Measurements from ENCODE around the gene C6orf58. TPM values are rescaled to one million over a fixed set of nuclear protein-coding genes. Genes with fewer than 3 reads are reported as not detected.
"Not testable (repeated sequence)": the region's sequence is repeated elsewhere in the genome, so short reads cannot be mapped to it uniquely, and the experiment has no call there.

C6orf58 gene
- total and polyA plus RNA-seq, 7 donors = not detected

DNA sequence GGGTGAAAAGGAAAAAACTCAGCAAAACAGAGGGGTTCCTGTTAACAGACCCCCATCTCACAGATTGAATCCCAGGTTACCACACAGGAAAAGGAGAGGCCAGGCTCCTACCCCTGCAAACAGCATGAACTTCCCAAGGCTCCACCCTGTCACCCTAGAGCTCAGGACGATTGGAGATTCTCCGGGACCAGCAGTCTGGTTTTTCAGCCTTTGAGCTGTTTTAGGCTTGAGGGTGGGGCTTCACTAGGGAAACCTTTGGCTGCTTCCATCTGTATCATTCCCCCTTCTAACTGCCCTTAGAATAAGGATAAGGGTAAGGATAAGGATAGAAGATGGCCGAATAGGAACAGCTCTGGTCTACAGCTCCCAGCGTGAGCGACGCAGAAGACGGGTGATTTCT, 16.0 kb downstream of the C6orf58 start:
- WGBS, 3 donors = 91 to 97% (median 93%) methylated on average over 7 of the region's 7 CpGs
- TF ChIP-seq, protein P1, sequence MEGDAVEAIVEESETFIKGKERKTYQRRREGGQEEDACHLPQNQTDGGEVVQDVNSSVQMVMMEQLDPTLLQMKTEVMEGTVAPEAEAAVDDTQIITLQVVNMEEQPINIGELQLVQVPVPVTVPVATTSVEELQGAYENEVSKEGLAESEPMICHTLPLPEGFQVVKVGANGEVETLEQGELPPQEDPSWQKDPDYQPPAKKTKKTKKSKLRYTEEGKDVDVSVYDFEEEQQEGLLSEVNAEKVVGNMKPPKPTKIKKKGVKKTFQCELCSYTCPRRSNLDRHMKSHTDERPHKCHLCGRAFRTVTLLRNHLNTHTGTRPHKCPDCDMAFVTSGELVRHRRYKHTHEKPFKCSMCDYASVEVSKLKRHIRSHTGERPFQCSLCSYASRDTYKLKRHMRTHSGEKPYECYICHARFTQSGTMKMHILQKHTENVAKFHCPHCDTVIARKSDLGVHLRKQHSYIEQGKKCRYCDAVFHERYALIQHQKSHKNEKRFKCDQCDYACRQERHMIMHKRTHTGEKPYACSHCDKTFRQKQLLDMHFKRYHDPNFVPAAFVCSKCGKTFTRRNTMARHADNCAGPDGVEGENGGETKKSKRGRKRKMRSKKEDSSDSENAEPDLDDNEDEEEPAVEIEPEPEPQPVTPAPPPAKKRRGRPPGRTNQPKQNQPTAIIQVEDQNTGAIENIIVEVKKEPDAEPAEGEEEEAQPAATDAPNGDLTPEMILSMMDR (IDR thresholded peaks at IDR 0.05) = no peak
- no peaks in the 10 kb centered on the region for H3K4me1 ChIP-seq
- H3K36me3 ChIP-seq (ENCODE audit: insufficient read depth in 1 of 2, low read depth in 1 of 2) = no peaks in the 10 kb centered on the region
- DNase-seq (no peak), ATAC-seq (no peak)
- no peaks in the 10 kb centered on the region for H3K9me3 ChIP-seq
- H3K4me3 ChIP-seq = no peak overlapping the region
- no peaks in the 10 kb centered on the region for H3K27me3 ChIP-seq (ENCODE audit: insufficient read depth in 3 of 3, low read length in 2 of 3)
- intact Hi-C loops (cut with DNase I) = no loop called here
- no peak overlapping the region for H3K27ac ChIP-seq

DNA sequence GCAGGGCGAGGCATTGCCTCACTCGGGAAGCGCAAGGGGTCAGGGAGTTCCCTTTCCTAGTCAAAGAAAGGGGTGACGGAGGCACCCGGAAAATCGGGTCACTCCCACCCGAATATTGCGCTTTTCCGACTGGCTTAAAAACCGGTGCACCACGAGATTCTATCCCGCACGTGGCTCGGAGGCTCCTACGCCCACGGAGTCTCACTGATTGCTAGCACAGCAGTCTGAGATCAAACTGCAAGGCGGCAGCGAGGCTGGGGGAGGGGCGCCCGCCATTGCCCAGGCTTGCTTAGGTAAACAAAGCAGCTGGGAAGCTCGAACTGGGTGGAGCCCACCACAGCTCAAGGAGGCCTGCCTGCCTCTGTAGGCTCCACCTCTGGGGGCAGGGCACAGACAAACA, 16.5 kb downstream of the C6orf58 start:
- H3K27me3 ChIP-seq (ENCODE audit: insufficient read depth in 3 of 3, low read length in 2 of 3); H3K36me3 ChIP-seq (ENCODE audit: insufficient read depth in 1 of 2, low read depth in 1 of 2); DNase-seq; ATAC-seq; H3K4me3 ChIP-seq; H3K9me3 ChIP-seq; H3K4me1 ChIP-seq; H3K27ac ChIP-seq; intact Hi-C loops (cut with DNase I): not testable (repeated sequence)
- WGBS, 3 donors = 77 to 92% (median 86%) methylated on average over 11 to 15 of the region's 21 CpGs

DNA sequence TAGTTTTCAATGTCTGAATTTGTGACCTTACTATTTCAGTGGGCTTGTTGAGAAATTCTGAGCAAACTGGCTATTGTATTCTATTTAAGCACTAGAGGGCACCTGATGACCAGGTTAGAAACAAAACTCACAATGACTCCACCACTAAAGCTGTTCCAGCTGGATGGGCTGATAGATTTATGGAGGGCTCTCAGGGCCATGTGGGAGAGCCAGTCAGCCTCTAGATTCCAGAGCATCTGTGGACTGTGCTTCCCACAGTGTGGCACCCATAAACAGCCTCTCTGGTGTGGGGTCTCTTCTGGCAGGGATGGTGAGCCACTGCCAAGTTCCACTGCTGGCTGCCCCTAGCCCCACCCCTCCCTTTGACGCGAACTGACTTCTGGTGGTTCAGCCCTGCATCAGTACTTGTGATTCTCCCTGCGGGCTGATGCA, 29.2 kb downstream of the C6orf58 start:
- DNase-seq (peak in 1 of 2 donors; percentile 31), ATAC-seq (no peak)
- H3K9me3 ChIP-seq = peaks cover 4% of the 10 kb centered on the region
- TF ChIP-seq, protein P1 (IDR thresholded peaks at IDR 0.05) = no peak
- no peaks in the 10 kb centered on the region for H3K4me1 ChIP-seq
- no peaks in the 10 kb centered on the region for H3K27me3 ChIP-seq (ENCODE audit: insufficient read depth in 3 of 3, low read length in 2 of 3)
- no peaks in the 10 kb centered on the region for H3K36me3 ChIP-seq (ENCODE audit: insufficient read depth in 1 of 2, low read depth in 1 of 2)
- 54 to 62% (median 60%) methylated on average over 3 of the region's 3 CpGs for WGBS, 3 donors
- intact Hi-C loops (cut with DNase I) = no loop called here
- H3K4me3 ChIP-seq = no peak overlapping the region
- H3K27ac ChIP-seq = no peak overlapping the region

DNA sequence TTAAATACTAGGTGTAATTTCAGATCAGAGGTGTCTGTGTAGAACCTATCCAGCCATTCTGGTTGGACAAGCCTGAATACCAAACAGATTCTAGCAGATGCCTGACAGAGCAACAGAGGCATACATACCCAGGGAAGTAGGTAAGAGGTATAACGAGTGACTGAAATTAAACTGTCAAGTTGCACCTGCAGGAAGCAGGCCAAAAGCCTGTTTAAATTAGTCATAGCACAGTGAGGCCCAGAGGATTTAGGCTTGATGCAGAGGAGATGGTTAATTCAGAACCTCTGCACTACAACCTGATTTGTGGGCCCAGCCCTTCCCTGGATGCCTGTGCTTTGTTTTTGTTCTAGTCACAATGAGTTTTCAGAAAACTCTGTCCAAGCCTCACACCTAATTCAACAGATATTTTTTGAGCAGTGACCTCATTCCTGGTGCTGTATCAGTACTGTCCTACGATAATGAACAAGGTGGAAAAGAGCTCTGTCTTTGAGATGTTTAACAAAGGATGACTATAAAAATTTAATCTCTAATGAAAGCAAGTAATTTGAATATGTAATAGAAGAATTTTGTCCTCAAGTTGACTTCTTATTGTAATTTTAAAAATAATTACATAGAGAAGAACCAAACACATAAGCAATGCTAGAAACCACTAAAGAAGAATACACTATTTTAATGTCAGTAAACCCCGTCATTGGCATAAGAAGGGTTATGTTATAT, 31.7 kb downstream of the C6orf58 start:
- ATAC-seq = no peak
- TF ChIP-seq, protein P1 (IDR thresholded peaks at IDR 0.05) = no peak
- H3K4me3 ChIP-seq = no peak overlapping the region
- 56 to 73% (median 71%) methylated on average over 3 of the region's 3 CpGs for WGBS, 3 donors
- no peaks in the 10 kb centered on the region for H3K36me3 ChIP-seq (ENCODE audit: insufficient read depth in 1 of 2, low read depth in 1 of 2)
- H3K9me3 ChIP-seq = no peaks in the 10 kb centered on the region
- no peak for DNase-seq
- H3K27me3 ChIP-seq (ENCODE audit: insufficient read depth in 3 of 3, low read length in 2 of 3) = no peaks in the 10 kb centered on the region
- H3K4me1 ChIP-seq = no peaks in the 10 kb centered on the region
- intact Hi-C loops (cut with DNase I) = no loop called here
- H3K27ac ChIP-seq = no peak overlapping the region

DNA sequence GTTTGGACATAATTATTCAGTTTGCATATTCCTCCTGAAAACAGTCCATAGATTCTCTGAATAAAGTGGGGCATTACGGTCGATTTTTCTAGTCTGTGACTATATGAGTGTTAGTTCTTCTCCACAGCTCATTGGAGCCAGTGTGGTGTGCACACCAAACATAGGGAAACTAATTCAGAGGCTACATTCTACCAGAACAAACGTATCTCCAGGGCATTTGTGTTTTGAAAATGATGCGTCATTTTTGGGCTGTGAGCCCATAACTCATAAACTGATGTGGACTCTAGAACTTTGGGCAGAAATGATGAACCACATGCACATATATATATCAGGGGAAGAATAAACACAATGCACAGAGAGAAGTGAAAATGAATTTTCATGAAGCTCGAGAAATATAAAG, 41.8 kb downstream of the C6orf58 start:
- intact Hi-C loops (cut with DNase I) = no loop called here
- H3K36me3 ChIP-seq (ENCODE audit: insufficient read depth in 1 of 2, low read depth in 1 of 2) = no peaks in the 10 kb centered on the region
- no peaks in the 10 kb centered on the region for H3K27me3 ChIP-seq (ENCODE audit: insufficient read depth in 3 of 3, low read length in 2 of 3)
- ATAC-seq (no peak), DNase-seq (no peak)
- H3K9me3 ChIP-seq = no peaks in the 10 kb centered on the region
- 68 to 77% (median 72%) methylated on average over 5 of the region's 5 CpGs for WGBS, 3 donors
- H3K4me1 ChIP-seq = no peaks in the 10 kb centered on the region
- H3K27ac ChIP-seq = no peak overlapping the region
- TF ChIP-seq, protein P1 (IDR thresholded peaks at IDR 0.05) = no peak
- no peak overlapping the region for H3K4me3 ChIP-seq
